T-helper 2 cell treated with Interferon-gamma antibody and Interleukin-4, amounts not matched to agents 5 μg/mL and 100 μg/mL, for 36 hours (primary cell): Measurements from ENCODE around the gene IL1RAPL1.

ENCODE experiments used
- DNase-seq: peaks from one replicate; pipeline ENCODE4 v3.0.0; 2021; ENCODE audit warnings: low spot score
- H3K27ac Mint-ChIP-seq: one replicate; pipeline ENCODE4 v1.8.0; 2021; ENCODE audit warnings: mild to moderate bottlenecking, mixed read lengths
- H3K27me3 Mint-ChIP-seq: one replicate; pipeline ENCODE4 v1.8.0; 2021; ENCODE audit warnings: low read depth, mixed read lengths
- H3K36me3 Mint-ChIP-seq: one replicate; pipeline ENCODE4 v1.8.0; 2021; ENCODE audit warnings: low read depth, mixed read lengths
- H3K4me1 Mint-ChIP-seq: one replicate; pipeline ENCODE4 v1.8.0; 2021; ENCODE audit warnings: low read depth, mixed read lengths
- H3K4me3 Mint-ChIP-seq: one replicate; pipeline ENCODE4 v1.8.0; 2022; ENCODE audit warnings: mild to moderate bottlenecking, moderate library complexity, mixed read lengths
- H3K9me3 Mint-ChIP-seq: one replicate; pipeline ENCODE4 v1.8.0; 2021; ENCODE audit warnings: mixed read lengths

IL1RAPL1 gene

GRCh38 chrX:29455702-29456101 is 868.5 kb downstream of the IL1RAPL1 start:
- no peaks in the 10 kb centered on the region for H3K36me3 Mint-ChIP-seq
- DNase-seq, result no peak
- H3K27ac Mint-ChIP-seq, result no peak overlapping the region
- no peaks in the 10 kb centered on the region for H3K9me3 Mint-ChIP-seq
- H3K4me3 Mint-ChIP-seq, result no peak overlapping the region
- no peaks in the 10 kb centered on the region for H3K4me1 Mint-ChIP-seq
- no peaks in the 10 kb centered on the region for H3K27me3 Mint-ChIP-seq

- Mint-ChIP-seq H3K27me3 (no peaks in the 10 kb centered on the region), H3K9me3 (no peaks in the 10 kb centered on the region), H3K36me3 (no peaks in the 10 kb centered on the region), H3K27ac (no peak overlapping the region), H3K4me1 (no peaks in the 10 kb centered on the region), H3K4me3 (no peak overlapping the region)
- no peak for DNase-seq
These were observed 873.8 kb downstream of the IL1RAPL1 start for GRCh38 chrX:29461039-29461438.

- Mint-ChIP-seq H3K36me3 (no peaks in the 10 kb centered on the region), H3K27ac (no peak overlapping the region), H3K9me3 (peaks cover 2% of the 10 kb centered on the region), H3K4me3 (no peak overlapping the region), H3K4me1 (no peaks in the 10 kb centered on the region), H3K27me3 (no peaks in the 10 kb centered on the region)
- DNase-seq, result no peak
These were observed 879.2 kb downstream of the IL1RAPL1 start for GRCh38 chrX:29466456-29466855.

- Mint-ChIP-seq H3K36me3 (no peaks in the 10 kb centered on the region), H3K27me3 (no peaks in the 10 kb centered on the region), H3K27ac (no peak overlapping the region), H3K4me1 (no peaks in the 10 kb centered on the region), H3K4me3 (no peak overlapping the region), H3K9me3 (peaks cover 2% of the 10 kb centered on the region)
- DNase-seq, result no peak
These were observed 881.8 kb downstream of the IL1RAPL1 start for GRCh38 chrX:29468911-29469494.

- Mint-ChIP-seq H3K9me3 (peaks cover 2% of the 10 kb centered on the region), H3K4me1 (no peaks in the 10 kb centered on the region), H3K4me3 (no peak overlapping the region), H3K36me3 (no peaks in the 10 kb centered on the region), H3K27me3 (no peaks in the 10 kb centered on the region), H3K27ac (no peak overlapping the region)
- DNase-seq, result no peak
These were observed 882.8 kb downstream of the IL1RAPL1 start for GRCh38 chrX:29470030-29470429.

GRCh38 chrX:29471829-29472228 is 884.6 kb downstream of the IL1RAPL1 start:
- no peaks in the 10 kb centered on the region for H3K36me3 Mint-ChIP-seq
- H3K4me1 Mint-ChIP-seq, result no peaks in the 10 kb centered on the region
- no peak overlapping the region for H3K4me3 Mint-ChIP-seq
- no peaks in the 10 kb centered on the region for H3K27me3 Mint-ChIP-seq
- DNase-seq, result no peak
- H3K9me3 Mint-ChIP-seq, result peaks cover 2% of the 10 kb centered on the region
- no peak overlapping the region for H3K27ac Mint-ChIP-seq

GRCh38 chrX:29477878-29478277 is 890.6 kb downstream of the IL1RAPL1 start:
- Mint-ChIP-seq H3K4me1 (no peaks in the 10 kb centered on the region), H3K9me3 (no peaks in the 10 kb centered on the region), H3K27me3 (no peaks in the 10 kb centered on the region), H3K27ac (no peak overlapping the region), H3K36me3 (no peaks in the 10 kb centered on the region), H3K4me3 (no peak overlapping the region)
- DNase-seq, result no peak

- Mint-ChIP-seq H3K36me3 (no peaks in the 10 kb centered on the region), H3K27me3 (no peaks in the 10 kb centered on the region), H3K27ac (no peak overlapping the region), H3K4me3 (no peak overlapping the region), H3K4me1 (no peaks in the 10 kb centered on the region), H3K9me3 (no peaks in the 10 kb centered on the region)
- no peak for DNase-seq
These were observed 891.3 kb downstream of the IL1RAPL1 start for GRCh38 chrX:29478336-29479069.

GRCh38 chrX:29487214-29487613 is 900.0 kb downstream of the IL1RAPL1 start:
- no peaks in the 10 kb centered on the region for H3K36me3 Mint-ChIP-seq
- H3K9me3 Mint-ChIP-seq, result no peaks in the 10 kb centered on the region

GRCh38 chrX:29487714-29488113 is 900.5 kb downstream of the IL1RAPL1 start:
- H3K27ac Mint-ChIP-seq, result no peak overlapping the region
- no peak for DNase-seq
- no peaks in the 10 kb centered on the region for H3K36me3 Mint-ChIP-seq
- H3K4me3 Mint-ChIP-seq, result no peak overlapping the region
- H3K4me1 Mint-ChIP-seq, result no peaks in the 10 kb centered on the region
- H3K27me3 Mint-ChIP-seq, result no peaks in the 10 kb centered on the region
- H3K9me3 Mint-ChIP-seq, result no peaks in the 10 kb centered on the region

More at GRCh38 chrX:29487214-29487613, 900.0 kb downstream of the IL1RAPL1 start:
- H3K4me3 Mint-ChIP-seq, result no peak overlapping the region
- no peak overlapping the region for H3K27ac Mint-ChIP-seq
- no peak for DNase-seq
- H3K27me3 Mint-ChIP-seq, result no peaks in the 10 kb centered on the region
- H3K4me1 Mint-ChIP-seq, result no peaks in the 10 kb centered on the region

GRCh38 chrX:29488919-29489318 is 901.7 kb downstream of the IL1RAPL1 start:
- no peak overlapping the region for H3K4me3 Mint-ChIP-seq
- H3K27me3 Mint-ChIP-seq, result no peaks in the 10 kb centered on the region
- H3K4me1 Mint-ChIP-seq, result no peaks in the 10 kb centered on the region
- no peak overlapping the region for H3K27ac Mint-ChIP-seq
- H3K9me3 Mint-ChIP-seq, result no peaks in the 10 kb centered on the region
- H3K36me3 Mint-ChIP-seq, result no peaks in the 10 kb centered on the region
- DNase-seq, result no peak

- H3K4me1 Mint-ChIP-seq, result no peaks in the 10 kb centered on the region
- H3K27ac Mint-ChIP-seq, result no peak overlapping the region
- H3K9me3 Mint-ChIP-seq, result no peaks in the 10 kb centered on the region
- H3K4me3 Mint-ChIP-seq, result no peak overlapping the region
- DNase-seq, result no peak
- H3K27me3 Mint-ChIP-seq, result no peaks in the 10 kb centered on the region
- H3K36me3 Mint-ChIP-seq, result no peaks in the 10 kb centered on the region
These were observed 903.4 kb downstream of the IL1RAPL1 start for GRCh38 chrX:29490606-29491005.

GRCh38 chrX:29491659-29492058 is 904.4 kb downstream of the IL1RAPL1 start:
- no peaks in the 10 kb centered on the region for H3K9me3 Mint-ChIP-seq
- no peak for DNase-seq
- no peaks in the 10 kb centered on the region for H3K27me3 Mint-ChIP-seq
- no peaks in the 10 kb centered on the region for H3K4me1 Mint-ChIP-seq
- H3K4me3 Mint-ChIP-seq, result no peak overlapping the region
- H3K27ac Mint-ChIP-seq, result no peak overlapping the region
- no peaks in the 10 kb centered on the region for H3K36me3 Mint-ChIP-seq

GRCh38 chrX:29496636-29497180 is 909.5 kb downstream of the IL1RAPL1 start:
- Mint-ChIP-seq H3K4me3 (no peak overlapping the region), H3K4me1 (no peaks in the 10 kb centered on the region), H3K27ac (no peak overlapping the region), H3K27me3 (no peaks in the 10 kb centered on the region), H3K9me3 (no peaks in the 10 kb centered on the region), H3K36me3 (no peaks in the 10 kb centered on the region)
- DNase-seq, result no peak
